Uterus (tissue), 4 donors: Measurements from ENCODE around the gene OBP2A. TPM values are rescaled to one million over a fixed set of nuclear protein-coding genes. Genes with fewer than 3 reads are reported as not detected.

ENCODE experiments used
- DNase-seq, 2 donors: peaks; one replicate each; pipeline ENCODE4 v3.0.0-alpha.2; 2019 to 2020
- H3K27ac ChIP-seq, 2 donors: fragments of 200-600 bp; sonication (generic); 1 replicate in 1 of 2; 2 replicates in 1 of 2; pipeline ENCODE4 v1.5.1; 2016 to 2018
- H3K27me3 ChIP-seq, 2 donors: fragments of 200-600 bp; sonication (generic); one replicate each; pipeline ENCODE4 v1.5.1; 2018 to 2019; ENCODE audit warnings: control low read depth in 1 of 2
- H3K36me3 ChIP-seq, 2 donors: fragments of 200-600 bp; sonication (generic); one replicate each; pipeline ENCODE4 v1.5.1; 2019; ENCODE audit warnings: control low read depth in 1 of 2
- H3K4me1 ChIP-seq, 2 donors: fragments of 200-600 bp; sonication (generic); one replicate each; pipeline ENCODE4 v1.5.1; 2018 to 2019; ENCODE audit warnings: control low read depth in 1 of 2
- H3K4me3 ChIP-seq, 2 donors: fragments of 200-600 bp; sonication (generic); 1 replicate in 1 of 2; 2 replicates in 1 of 2; pipeline ENCODE4 v1.5.1; 2018 to 2019; ENCODE audit warnings: mild to moderate bottlenecking in 1 of 2
- H3K9me3 ChIP-seq, 2 donors: fragments of 200-600 bp; sonication (generic); one replicate each; pipeline ENCODE4 v1.5.1; 2019; ENCODE audit warnings: control low read depth in 1 of 2
- CTCF ChIP-seq, 4 experiments: fragments of 200-600 bp in 2 of 4; fragments of 450-650 bp in 2 of 4; sonication (generic) in 2 of 4; IDR thresholded peaks; one replicate each; pipeline ENCODE4 v1.5.1; 2016 to 2019; ENCODE audit warnings: antibody characterized with exemption in 4 of 4, mild to moderate bottlenecking in 2 of 4, moderate library complexity in 1 of 4
- POLR2A ChIP-seq, 2 donors: fragments of 450-650 bp; IDR thresholded peaks; one replicate each; pipeline ENCODE4 v1.6.1; 2016; ENCODE audit warnings: antibody characterized with exemption in 2 of 2, mild to moderate bottlenecking in 1 of 2, moderate library complexity in 1 of 2
- intact Hi-C: fragments of 100-400 bp; cut with DNase I; formaldehyde crosslinking; loops from one replicate; pipeline ENCODE4 v1.15.1; 2023; ENCODE audit warnings: low total_unique reads
- total RNA-seq, 4 donors: library from RNA; depleted of rRNA in 3 of 4; stranded (reverse); fragments of >200 nt in 3 of 4; gene quantifications; one replicate each; pipeline versions ENCODE4 v1.1.0 to v1.2.4, GENCODE V29; 2014 to 2023
- donor health status: DM: yes; HTN: yes; CAD: no.

Gene OBP2A
- total RNA-seq, 4 donors from 2014 or later = not detected

GRCh38 chr9:135519179-135519971, 26.6 kb upstream of the OBP2A start:
- no peak overlapping the region for H3K4me3 ChIP-seq
- no peaks in the 10 kb centered on the region for H3K4me1 ChIP-seq
- intact Hi-C loops = no loop called here
- no peaks in the 10 kb centered on the region for H3K36me3 ChIP-seq
- DNase-seq = no peak
- H3K27ac ChIP-seq = no peak overlapping the region
- TF ChIP-seq CTCF (IDR thresholded peaks at IDR 0.05) = no peak
- TF ChIP-seq POLR2A (IDR thresholded peaks at IDR 0.05) = no peak
- H3K9me3 ChIP-seq = no peaks in the 10 kb centered on the region
- no peaks in the 10 kb centered on the region for H3K27me3 ChIP-seq

- intact Hi-C loops = no loop called here
- no peak within 1 kb of the TSS for H3K27ac ChIP-seq
- H3K4me1 ChIP-seq = no peaks in the 10 kb centered on the region
- no peak within 1 kb of the TSS for H3K4me3 ChIP-seq
- no peaks in the 10 kb centered on the region for H3K9me3 ChIP-seq
- H3K36me3 ChIP-seq = no peaks in the 10 kb centered on the region
- TF ChIP-seq POLR2A (IDR thresholded peaks at IDR 0.05) (no peak), CTCF (IDR thresholded peaks at IDR 0.05) (no peak)
- DNase-seq = no peak
- H3K27me3 ChIP-seq = no peaks in the 10 kb centered on the region
These were observed 24.9 kb upstream of the OBP2A start, which contains the start of gene LCN1 for GRCh38 chr9:135520916-135521607. LCN1 (plus strand) TSS chr9:135521440; CDS start chr9:135521498, 58 bp downstream.

GRCh38 chr9:135521608-135522095, 24.3 kb upstream of the OBP2A start:
- Histone ChIP-seq H3K4me1 (no peaks in the 10 kb centered on the region), H3K9me3 (no peaks in the 10 kb centered on the region), H3K27me3 (no peaks in the 10 kb centered on the region), H3K36me3 (no peaks in the 10 kb centered on the region), H3K27ac (no peak overlapping the region), H3K4me3 (no peak overlapping the region)
- intact Hi-C loops = no loop called here
- no peak for DNase-seq
- TF ChIP-seq POLR2A (IDR thresholded peaks at IDR 0.05) (no peak), CTCF (IDR thresholded peaks at IDR 0.05) (no peak)

GRCh38 chr9:135522137-135522877, 23.6 kb upstream of the OBP2A start:
- H3K27ac ChIP-seq = no peak overlapping the region
- intact Hi-C loops = no loop called here
- H3K4me1 ChIP-seq = no peaks in the 10 kb centered on the region
- TF ChIP-seq CTCF (IDR thresholded peaks at IDR 0.05) (no peak), POLR2A (IDR thresholded peaks at IDR 0.05) (no peak)
- H3K27me3 ChIP-seq = no peaks in the 10 kb centered on the region
- no peak for DNase-seq
- H3K36me3 ChIP-seq = no peaks in the 10 kb centered on the region
- no peak overlapping the region for H3K4me3 ChIP-seq
- H3K9me3 ChIP-seq = no peaks in the 10 kb centered on the region
